Measurements from ENCODE around the gene TBXAS1.
"Not testable (repeated sequence)": the region's sequence is repeated elsewhere in the genome, so short reads cannot be mapped to it uniquely, and the experiment has no call there.

The TBXAS1 gene

DNA sequence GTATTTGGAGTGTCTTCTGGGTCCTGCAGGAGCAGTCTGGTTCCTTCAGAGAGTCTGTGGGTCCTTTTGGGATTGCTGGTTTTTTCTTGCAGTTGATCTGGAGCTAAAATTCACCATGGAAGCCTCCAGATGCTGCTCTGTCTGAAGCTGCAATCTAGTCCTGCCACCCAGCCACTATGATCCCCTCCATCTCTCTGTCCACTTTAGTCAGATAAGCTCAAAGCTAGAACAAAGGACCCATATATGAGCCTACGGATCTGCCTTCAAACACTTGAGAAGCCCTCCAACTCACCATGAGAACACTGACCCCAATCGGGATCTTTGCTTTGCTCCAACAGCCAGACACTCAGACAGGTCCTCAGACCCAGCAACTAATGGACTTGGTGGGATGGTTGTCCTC lies 618 bp upstream of the TBXAS1 start:
- DNase-seq: no peak

DNA sequence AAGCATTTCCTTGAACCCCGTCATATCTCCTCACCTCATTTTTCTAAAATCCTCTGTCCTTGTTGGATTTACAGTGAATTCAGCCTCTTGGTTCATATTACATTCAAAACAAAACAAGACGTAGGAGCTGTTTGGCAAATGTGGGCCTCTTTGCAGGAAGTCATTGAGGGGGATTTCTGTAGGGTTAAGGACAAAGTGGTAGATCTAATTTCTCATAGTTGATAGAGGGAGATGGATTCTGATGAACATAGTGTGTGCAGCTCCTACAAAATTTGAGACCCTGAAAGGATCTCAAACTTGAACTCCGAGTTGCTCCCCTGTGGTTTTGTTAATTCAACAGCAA lies 682 bp downstream of the TBXAS1 start:
- DNase-seq: no peak

DNA sequence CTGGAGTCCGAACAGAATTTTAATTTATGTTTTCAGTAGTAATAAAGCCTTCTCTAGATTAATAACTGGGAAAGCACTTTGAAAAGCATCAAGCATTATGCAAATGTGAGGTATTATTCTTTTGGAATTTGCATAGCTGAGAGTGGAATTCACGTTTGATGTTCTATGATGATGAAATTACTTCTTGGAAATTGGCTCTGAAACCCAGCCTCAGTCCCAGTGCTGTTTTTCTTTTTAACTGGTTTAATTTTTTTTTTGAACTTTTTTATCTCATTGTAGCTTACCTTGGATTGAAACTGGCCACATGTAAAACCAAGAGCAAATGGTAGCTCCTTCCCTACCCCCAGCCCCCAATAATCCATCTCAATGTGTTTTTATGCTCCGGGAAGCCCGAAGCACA lies 1.2 kb downstream of the TBXAS1 start:
- DNase-seq: no peak

DNA sequence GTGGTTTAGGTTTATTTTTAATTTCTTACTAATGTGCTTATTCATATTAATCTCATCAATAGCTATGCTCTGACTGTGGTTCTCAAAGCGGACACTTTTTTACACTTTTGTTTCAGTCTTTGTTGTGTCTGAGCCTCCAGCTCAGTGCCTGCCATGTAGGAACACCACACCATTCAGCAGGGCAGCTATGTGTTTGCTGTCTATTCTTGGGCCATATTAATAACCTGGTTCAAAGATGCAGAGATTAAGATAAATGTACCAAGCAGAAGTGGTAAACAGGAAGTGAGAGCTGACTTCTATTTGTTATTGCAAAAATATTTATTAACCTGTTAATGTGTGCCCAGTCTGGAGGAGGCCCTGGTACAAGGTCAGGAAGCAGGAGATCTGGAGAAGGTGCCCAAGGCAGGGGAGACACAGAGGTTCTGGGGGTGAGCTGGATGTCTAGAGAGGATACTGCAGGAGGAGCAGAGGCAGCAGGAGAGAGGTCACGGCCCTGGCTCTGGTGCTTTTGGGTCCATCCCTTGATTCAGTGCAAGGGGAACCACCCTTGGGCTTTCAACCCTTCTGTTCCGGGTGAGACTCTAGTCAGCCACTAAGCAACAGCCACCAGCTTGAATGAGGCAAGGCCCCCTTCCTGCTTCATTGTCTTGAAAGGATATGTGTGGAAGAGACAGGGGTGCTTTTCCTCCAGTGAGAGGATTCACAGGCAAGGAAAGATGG lies 1.9 kb downstream of the TBXAS1 start:
- DNase-seq: no peak

DNA sequence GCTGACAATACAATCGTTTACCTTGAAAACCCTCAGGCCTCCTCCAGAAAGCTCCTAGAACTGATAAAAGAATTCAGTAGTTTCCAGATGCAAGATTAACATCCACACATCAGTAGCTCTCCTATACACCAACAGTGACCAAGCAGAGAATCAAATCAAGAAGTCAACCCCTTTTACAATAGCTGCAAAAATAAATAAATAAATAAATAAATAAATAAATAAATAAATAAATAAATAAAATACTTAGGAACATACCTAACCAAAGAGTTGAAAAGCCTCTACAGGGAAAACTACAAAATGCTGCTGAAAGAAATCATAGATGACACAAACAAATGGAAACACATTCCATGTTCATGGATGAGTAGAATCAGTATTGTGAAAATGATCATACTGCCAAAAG lies 6.8 kb downstream of the TBXAS1 start:
- not testable (repeated sequence) for DNase-seq

DNA sequence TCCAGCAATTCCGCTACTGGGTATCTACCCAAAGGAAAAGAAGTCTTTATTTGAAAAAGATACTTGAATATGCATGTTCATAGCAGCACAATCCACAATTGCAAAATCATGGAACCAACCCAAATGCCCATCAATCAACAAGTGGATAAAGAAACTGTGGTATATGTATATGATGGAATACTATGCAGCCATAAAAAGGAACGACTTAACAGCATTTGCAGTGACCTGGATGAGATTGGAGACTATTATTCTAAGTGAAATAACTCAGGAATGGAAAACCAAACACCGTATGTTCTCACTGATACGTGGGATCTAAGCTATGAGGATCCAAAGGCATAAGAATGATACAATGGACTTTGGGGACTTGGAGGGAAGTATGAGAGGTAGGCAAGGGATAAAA lies 8.2 kb downstream of the TBXAS1 start:
- DNase-seq: not testable (repeated sequence)

DNA sequence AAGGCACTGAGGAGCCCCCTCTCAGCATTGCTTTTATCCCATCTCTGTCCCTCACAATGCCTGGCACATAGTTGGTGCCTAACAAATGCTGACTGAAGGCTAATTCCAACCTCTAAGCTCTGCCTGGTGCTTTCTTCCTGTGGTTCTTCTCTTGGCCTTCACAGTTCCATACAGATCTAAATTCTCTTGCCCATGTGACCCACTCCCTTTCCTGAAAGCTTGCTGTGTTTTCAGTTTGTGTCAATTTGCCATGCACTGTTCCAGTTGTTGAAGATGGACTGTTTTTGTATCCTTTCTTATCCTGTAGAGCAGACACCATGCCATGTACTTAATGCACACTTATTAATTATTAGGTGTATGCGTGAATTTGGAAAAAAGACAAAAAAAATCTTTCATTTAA lies 9.2 kb downstream of the TBXAS1 start:
- no peak for DNase-seq

DNA sequence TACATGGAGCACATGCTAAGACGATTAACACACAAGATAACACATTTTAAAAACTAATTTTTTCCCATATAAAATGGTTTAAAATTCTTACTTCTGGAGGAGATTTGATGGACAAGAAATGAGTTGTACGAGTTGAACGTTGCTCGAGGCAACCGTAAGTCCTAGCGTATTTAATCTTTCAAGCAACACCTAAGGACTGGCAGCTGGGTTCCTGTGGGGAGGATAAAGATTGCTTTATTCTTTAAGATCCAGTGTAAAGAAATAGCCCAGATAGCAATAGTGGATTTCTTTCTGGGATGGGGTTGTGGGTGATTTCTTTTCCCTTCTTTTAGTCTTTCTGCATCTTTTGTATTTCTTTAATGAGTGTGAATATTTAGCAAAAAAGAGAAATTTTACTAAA lies 9.8 kb downstream of the TBXAS1 start:
- no peak for DNase-seq

DNA sequence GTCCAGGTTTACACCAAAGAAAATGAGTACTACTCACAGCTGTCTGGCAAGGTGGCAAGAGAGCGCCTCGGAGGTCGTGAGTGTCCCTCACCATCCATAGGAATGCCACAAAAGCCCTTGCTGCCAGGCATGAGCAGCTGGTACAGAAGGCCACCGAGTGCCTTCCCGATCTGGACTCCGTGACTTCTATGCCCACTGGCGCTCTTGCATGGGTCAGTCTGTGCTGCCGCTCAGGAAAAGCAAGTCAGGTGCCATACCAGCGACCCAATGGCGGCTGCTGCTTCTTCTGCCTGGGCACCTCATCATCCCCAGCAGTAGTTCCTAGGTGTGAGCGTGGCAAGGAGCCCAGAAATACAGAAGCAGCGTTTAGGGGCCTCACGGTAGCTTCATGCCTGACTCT lies 11.7 kb downstream of the TBXAS1 start:
- DNase-seq: no peak

DNA sequence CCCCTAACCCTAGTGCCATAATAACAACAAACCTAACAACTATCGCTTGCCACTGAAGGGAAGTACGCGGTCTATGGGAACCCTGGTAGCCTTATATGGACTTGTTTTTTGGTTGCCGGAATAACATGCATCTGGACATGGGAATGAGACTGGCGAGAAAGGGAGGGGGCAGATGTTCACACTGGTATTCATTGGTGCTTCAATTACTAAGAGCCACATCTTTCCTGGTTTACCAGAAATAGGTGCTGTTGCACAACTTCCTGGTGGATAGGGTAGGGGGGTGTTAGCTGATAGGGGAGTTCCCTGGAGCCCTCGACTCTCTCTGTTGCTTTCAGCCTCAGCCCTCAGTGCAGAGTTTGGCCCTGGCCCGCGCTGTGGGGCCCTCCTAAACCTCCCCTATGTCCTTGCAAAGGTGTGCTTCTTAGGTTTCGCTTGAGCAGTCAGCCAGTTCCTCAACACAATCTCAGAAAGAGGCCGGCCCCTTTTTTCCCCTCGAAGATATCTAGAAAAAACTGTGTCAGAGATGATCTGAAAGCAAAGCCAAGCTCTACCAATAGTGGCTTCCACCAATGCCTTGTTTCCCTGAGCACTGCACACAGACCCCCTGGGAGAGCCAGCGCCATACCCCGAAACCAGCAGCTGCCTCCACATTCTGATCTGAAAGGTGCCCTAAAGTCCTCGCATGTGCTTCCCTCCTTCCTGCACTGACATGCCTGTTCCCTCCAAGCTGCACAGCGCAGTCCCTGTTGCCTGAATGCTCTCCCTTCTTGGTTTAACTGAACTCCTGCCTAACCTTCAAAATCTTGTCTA lies 13.5 kb downstream of the TBXAS1 start:
- DNase-seq: no peak

DNA sequence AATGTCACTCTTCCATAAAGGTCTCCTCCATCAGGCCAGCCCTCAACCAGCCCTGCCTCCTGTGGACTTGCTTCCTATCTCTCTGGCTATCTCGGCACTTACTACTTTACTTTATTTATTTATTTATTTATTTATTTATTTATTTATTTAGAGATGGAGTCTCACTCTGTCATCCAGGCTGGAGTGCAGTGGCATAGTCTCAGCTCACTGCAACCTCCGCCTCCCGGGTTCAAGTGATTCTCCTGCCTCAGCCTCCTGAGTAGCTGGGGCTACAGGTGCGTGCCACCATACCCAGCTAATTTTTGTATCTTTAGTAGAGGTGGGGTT lies 14.1 kb downstream of the TBXAS1 start:
- not testable (repeated sequence) for DNase-seq

DNA sequence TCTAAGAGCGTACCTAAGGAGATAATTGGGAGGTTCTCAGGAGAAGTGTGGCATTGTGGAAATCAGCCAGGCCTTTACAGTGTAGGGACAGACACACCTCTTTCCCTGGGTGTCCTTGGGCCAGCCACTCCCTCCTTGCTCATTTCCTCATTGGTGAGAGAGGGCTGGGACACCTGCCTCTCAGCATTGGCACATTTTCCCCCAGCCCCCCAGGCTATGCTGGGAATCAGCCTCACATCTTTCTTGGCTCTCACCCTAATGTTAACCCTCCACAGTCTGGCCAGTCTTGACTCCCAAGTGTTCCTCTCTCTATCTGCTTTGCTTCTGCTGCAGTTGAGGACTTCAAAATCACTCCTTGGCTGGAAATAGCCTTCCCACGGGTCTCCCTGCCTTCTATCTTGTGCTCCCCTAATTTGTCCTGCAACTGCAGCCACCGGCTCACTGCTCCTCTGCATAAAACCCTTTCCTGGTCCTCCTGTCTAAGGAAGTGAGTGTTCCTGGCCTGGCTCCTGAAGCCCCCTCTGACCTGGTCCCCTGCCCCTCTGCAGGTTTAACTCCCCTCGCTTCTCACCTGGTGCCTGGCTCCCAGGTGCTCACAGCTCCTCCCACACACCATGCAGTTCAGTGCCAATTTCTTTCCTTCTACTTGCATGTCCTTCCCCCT lies 15.8 kb downstream of the TBXAS1 start:
- DNase-seq: no peak

DNA sequence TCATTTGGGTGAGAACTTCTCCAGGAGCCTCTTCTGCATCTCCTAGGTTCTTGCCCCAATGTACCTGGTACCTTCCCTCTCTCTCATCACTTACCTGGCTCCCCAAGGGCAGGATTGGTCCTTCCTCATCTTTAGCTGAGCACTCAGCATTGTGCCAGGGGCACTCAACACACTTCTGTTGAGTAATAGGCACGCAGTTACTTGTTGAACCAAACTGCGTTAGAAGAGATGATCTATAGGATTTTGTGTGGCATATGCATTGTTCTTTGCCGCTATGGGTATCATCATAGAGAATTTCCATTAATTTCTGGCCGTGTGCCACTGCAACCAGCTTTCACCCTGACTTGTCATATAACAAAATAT lies 16.4 kb downstream of the TBXAS1 start:
- DNase-seq: no peak

DNA sequence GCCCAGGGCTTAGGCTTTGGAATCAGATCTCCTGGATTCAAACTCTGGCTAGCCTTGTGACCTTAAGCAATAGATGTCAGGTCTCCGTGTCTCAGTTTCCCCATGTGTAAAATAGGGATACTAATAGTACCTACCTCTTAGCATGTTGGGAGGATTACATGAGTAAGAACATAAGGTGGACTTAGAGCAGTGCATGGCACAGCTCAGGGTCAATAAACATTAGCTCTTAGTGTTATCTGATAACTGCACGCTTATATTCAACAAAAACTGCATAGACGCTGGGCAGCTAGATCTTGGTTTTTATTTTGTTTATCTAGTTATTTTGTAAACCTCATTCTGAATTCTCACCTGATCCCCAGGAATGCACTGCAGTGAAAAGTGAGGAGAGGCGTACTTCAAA lies 17.2 kb downstream of the TBXAS1 start:
- DNase-seq: no peak

DNA sequence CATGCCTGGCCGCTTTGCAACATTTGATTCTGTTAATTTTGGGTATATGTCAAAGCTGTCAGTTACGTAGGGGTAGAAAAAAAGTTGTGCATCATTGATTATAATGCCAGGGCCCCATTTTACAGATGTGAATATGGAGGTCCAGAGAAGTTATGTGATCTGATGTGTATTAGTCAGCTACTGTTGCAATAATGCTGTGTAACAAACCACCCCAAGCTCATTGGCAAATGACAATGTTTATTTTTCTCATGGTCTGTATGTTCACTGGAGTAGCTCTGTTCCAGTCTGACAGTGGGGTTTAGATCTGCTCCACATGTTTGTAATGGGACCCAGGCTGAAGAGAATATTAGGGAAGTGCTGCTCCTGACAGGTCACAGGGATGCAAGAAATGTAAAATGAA lies 19.2 kb downstream of the TBXAS1 start:
- no peak for DNase-seq

DNA sequence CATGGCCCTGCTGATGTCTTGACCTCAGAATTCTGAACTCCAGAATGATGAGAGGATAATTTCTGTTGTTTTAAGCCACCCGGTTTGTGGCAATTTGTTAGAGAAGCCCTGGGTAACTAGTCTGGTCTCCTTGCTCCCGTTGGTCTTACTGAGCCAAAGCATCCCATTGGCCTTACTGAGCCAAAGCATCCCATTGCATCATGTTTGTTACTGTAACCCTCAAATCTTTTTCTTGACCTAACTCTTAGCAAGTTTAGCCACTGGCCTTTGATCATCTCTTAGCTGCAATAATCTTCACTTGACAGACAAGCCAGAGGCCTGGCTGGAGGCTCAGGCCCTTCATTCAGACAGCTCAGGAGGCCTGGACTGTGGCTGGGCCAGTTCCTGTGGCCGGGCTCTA lies 21.8 kb downstream of the TBXAS1 start:
- DNase-seq: no peak

DNA sequence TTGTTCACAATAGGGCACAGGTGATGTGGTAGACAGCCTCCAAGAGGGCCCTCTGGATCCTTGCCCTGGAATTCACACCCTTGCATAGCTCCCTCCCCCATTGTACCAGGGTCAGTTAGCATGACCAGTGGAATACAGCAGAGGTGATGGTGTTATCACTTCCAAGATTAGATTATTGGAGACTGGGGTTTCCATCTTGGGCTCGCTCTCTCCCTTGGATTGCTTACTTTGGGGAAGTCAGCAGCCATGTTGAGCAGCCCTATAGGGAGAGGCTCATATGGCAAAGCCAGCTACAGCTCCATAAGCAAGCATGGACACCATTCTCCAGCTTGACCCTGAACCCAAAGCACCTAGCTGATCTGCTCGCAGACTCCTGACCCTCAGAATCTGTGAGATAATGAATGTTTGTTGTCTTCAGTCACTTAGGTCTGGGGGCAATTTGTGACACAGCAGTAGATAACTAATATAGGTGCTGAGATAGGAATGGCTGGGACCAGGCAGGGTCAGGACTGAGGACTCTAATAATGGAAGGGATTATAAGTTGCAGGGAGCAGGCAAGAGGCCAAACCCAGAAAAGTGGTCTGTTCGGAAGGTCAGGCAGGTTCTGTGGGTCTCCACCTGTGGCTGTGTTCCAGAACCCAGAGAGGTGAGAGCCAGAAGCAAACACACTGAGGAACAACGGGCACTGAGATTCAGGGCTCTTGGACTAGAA lies 22.9 kb downstream of the TBXAS1 start:
- DNase-seq: no peak

DNA sequence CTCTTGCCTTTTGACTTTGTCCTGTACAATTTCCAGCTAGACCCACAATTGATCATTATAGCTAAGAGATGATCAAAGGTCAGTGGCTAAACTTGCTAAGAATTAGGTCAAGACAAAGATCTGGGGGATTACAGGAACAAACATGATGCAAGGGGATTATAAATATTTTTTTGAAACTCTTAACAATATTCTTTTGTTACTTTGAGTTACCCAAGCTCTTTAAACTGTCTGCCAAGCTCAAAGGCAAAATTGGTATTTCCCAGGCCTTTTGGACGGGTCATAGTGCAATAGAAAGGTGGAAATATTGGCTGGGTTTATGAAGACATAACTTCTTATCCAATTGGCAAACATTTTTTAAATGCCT lies 23.4 kb downstream of the TBXAS1 start:
- no peak for DNase-seq

DNA sequence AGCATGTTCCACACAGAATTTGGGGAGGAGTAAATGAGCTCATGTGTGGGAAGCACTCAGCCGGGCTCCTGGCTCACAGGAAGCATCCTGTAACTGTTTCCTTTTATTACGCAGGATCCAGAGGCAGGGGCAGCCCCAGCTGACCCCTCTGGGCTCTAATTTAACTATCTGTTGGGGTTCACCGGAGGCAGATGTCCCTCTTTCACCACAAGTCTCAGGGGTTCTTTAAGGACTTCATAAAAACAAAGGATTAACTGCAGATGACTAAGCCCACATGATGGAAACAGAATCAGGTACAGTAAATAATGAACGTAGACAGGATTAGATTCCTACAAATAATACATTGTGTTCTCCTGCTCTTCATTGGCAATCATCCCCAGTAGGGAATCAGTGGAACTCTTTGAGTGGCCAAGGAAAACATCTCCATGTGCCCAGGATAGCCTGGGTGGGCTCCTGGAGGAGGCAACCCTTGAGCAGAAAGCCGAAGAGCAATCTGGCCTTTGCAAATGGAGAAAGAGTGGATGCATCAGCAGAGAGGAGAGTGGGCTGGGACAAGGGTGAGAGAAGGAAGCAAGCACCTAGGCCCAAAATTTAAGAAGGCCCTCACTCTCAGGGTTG lies 24.6 kb downstream of the TBXAS1 start:
- DNase-seq: no peak

DNA sequence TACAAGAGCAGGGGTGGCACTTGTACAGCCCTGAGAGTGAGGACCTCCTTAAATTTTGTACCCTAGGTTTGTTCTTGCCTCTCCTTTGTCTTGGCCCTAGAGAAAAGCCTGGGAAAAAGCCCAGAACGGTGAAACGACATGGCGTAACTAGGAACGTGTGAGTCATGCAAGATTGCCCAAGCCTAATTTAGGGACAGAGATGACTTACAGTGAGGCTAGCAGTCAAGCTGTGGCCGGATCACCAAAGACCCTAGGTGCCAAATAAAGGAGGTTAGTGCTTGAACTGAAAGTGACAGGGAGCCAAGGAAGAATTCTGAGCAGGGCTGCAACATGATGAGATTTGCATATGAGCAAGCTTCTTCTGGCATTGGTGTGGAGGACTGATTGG lies 25.1 kb downstream of the TBXAS1 start:
- no peak for DNase-seq

DNA sequence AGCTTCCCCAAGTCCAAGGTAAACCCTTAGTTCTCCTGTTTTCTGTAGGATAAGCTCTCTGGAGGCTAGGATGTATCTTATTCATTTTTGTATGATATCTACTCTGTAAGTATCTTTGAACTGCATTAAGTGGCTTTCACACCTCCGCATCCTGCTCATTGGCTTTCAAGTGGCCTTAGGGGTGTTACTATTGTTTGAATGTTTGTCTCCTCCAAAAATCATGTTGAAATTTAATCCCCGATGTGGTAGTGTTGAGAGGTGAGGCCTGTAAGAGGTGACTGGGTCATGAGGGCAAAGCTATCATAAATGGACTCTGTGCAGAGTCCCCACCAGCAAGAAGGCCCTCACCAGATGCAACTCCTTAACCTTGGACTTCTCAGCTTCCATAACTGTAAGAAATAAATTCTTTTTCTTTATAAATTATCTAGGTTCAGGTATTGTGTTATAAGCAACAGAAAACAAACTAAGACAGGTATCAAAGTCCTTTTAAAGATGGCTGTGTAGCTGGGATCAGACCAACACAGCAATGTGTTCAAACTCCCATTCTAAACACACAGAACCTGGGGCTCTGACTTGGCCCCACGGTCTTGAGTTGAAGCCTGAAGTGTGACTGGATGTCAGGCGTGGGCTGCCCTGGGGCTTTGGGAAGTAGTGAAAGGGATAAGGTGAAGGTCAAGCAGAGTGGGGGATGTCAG lies 25.9 kb downstream of the TBXAS1 start:
- DNase-seq: no peak

DNA sequence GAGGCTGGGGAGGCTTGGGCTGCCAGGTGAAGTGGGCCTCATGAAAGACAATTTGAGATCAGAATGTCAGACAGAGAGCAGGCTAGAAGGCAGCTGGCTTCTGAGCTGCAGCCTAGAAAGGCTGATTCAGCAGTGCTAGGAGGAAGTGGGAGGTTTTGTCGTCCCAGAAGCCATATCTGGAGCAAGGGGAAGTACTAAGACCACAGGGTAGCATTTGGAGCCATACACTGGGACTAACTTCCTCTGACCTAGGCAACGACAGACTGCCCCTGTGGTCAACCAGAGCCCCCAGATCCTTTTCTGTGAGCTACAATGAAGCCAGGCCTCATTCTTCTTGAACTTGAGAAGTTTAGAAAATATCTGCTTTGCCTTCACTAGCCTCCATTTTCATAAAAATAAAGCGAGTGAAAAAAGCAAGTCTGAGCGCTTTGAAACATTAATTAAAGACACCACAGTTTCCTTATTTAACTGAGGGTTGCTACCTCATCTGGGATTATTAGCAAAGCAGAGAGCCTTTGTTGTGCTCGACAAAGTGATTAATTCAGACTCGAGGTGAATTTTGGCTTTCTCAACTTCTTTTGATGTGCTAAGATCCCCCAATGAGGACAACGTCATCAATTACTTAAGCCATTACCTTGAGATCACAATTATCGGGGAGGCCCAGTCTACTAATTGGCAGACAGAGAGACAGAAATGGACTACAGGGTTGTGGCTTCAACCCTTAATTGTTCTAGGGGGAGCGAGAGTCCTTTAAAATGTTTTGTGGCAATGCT lies 26.6 kb downstream of the TBXAS1 start:
- DNase-seq: no peak

Data from NCI-H524 (cell line).